Subcutaneous preadipocyte (primary cell): ENCODE results near the gene DDX11. TPM values are rescaled to one million over a fixed set of nuclear protein-coding genes. Genes with fewer than 3 reads are reported as not detected.

Source experiments
- small RNA-seq: library from RNA; depleted of rRNA; stranded (forward); fragments of <200 nt; gene quantifications from one replicate; pipeline ENCODE3, GENCODE V24; 2012
- total RNA-seq: library from RNA; depleted of rRNA; stranded (reverse); fragments of >200 nt; gene quantifications from 2 replicates; pipeline ENCODE4 v1.2.3, GENCODE V29; 2012

The DDX11 gene
- 18.7 and 33.4 TPM in 2 replicates for total RNA-seq

DNA sequence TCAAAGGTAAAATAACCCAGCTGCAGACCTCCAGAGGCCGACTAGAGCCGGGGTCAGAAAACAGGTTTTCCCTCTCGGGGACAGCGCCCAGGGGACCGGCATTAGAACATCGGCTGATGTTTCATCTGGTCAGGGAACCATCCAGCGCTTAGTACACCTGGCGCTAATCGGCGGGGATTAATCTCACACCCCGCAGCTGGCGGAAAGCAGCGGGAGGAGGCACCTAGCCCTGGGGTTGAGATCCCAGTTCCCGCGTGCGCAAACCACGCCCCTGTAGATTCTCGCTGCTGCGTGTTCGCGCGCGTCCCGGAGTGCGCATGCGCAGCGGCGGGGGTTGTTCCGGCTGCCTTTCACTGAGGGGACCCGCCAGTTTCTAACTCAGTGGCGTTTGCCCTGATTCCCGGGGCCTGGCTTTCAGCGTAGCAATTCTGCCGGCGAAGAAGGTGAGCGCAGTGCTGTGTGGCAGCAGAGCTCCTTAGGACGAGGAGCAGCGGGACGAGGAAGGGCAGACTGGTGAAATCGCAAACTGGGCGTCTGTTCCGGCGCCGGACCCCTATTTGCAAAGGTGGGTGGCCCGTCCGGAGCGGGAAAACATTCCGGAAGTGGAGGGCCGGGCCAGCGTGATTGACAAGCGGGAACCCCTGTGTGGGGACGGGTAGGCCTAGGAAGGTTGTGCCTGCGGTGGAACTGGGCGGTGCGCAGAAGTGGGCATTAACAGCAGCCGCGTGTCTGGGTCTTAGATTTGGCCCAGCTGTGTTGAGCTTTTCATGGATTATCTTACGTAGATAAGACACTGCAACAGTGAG is at the start of gene DDX11:
TSS of gene DDX11 (plus strand) at position 334 of the 806 bp plus-strand sequence. CDS start 4,534 bp downstream, outside the sequence.

Small RNAs within 50 kb of the gene (small RNA-seq; reads per million reads assigned to genes)
- gene RF00072, result not detected

Other genes with a start within 250 kb of the DDX11 start
- 0.20 and 0.73 TPM in 2 replicates for gene TSPAN11, start 147.1 kb upstream of the DDX11 start, total RNA-seq